ENCODE data around the gene SOX15. TPM values are rescaled to one million over a fixed set of nuclear protein-coding genes. Genes with fewer than 3 reads are reported as not detected.
A peak's percentile ranks its signal among the peaks of the same experiment; 100 is the strongest.

The SOX15 gene
- total RNA-seq, 1 donor from 2014 or later = 1.0 TPM

GRCh38 chr17:7631398-7632380 lies 41.8 kb upstream of the SOX15 start:
- H3K27me3 Mint-ChIP-seq = no peaks in the 10 kb centered on the region
- H3K4me1 Mint-ChIP-seq (ENCODE audit: low read depth) = peaks cover 16% of the 10 kb centered on the region
- no peaks in the 10 kb centered on the region for H3K9me3 Mint-ChIP-seq (ENCODE audit: low read depth)
- DNase-seq (ENCODE audit: low spot score, unreplicated experiment) = no peak
- H3K27ac Mint-ChIP-seq = peak overlapping the region; percentile 20
- no peak overlapping the region for H3K4me3 Mint-ChIP-seq (ENCODE audit: low read depth)
- TF ChIP-seq CTCF (IDR thresholded peaks at IDR 0.05; ENCODE audit: unreplicated experiment) = no peak
- no peaks in the 10 kb centered on the region for H3K36me3 Mint-ChIP-seq (ENCODE audit: insufficient read depth)

GRCh38 chr17:7629939-7630571 lies 40.2 kb upstream of the SOX15 start, which contains the start of gene SHBG:
Gene SHBG, plus strand, starts transcription at chr17:7630135. Its CDS starts 38 bp downstream, at chr17:7630173.
- no peak for DNase-seq (ENCODE audit: low spot score, unreplicated experiment)
- Mint-ChIP-seq H3K27ac (peak within 1 kb of the TSS; percentile 83), H3K36me3 (ENCODE audit: insufficient read depth) (peaks cover 3% of the 10 kb centered on the region), H3K27me3 (no peaks in the 10 kb centered on the region), H3K4me3 (ENCODE audit: low read depth) (no peak within 1 kb of the TSS), H3K4me1 (ENCODE audit: low read depth) (peaks cover 20% of the 10 kb centered on the region), H3K9me3 (ENCODE audit: low read depth) (no peaks in the 10 kb centered on the region)
- no peak for TF ChIP-seq CTCF (IDR thresholded peaks at IDR 0.05; ENCODE audit: unreplicated experiment)

GRCh38 chr17:7627250-7628121 lies 37.6 kb upstream of the SOX15 start, which contains the start of gene SAT2:
Gene SAT2, minus strand, starts transcription at chr17:7627821. Its CDS starts 186 bp downstream, at chr17:7627635.
- Mint-ChIP-seq H3K9me3 (ENCODE audit: low read depth) (no peaks in the 10 kb centered on the region), H3K27ac (peak within 1 kb of the TSS; percentile 99), H3K4me1 (ENCODE audit: low read depth) (peaks cover 20% of the 10 kb centered on the region)

GRCh38 chr17:7626956-7627249 lies 37.0 kb upstream of the SOX15 start:
- H3K36me3 Mint-ChIP-seq (ENCODE audit: insufficient read depth) = peaks cover 5% of the 10 kb centered on the region
- H3K27me3 Mint-ChIP-seq = no peaks in the 10 kb centered on the region
- H3K4me3 Mint-ChIP-seq (ENCODE audit: low read depth) = peak overlapping the region; percentile 93
- TF ChIP-seq CTCF (IDR thresholded peaks at IDR 0.05; ENCODE audit: unreplicated experiment) = no peak
- peaks cover 18% of the 10 kb centered on the region for H3K4me1 Mint-ChIP-seq (ENCODE audit: low read depth)
- DNase-seq (ENCODE audit: low spot score, unreplicated experiment) = no peak
- peak overlapping the region; percentile 99 for H3K27ac Mint-ChIP-seq
- no peaks in the 10 kb centered on the region for H3K9me3 Mint-ChIP-seq (ENCODE audit: low read depth)

More at GRCh38 chr17:7627250-7628121, 37.6 kb upstream of the SOX15 start, which contains the start of gene SAT2:
- peak within 1 kb of the TSS; percentile 93 for H3K4me3 Mint-ChIP-seq (ENCODE audit: low read depth)
- TF ChIP-seq CTCF (IDR thresholded peaks at IDR 0.05; ENCODE audit: unreplicated experiment) = no peak
- H3K36me3 Mint-ChIP-seq (ENCODE audit: insufficient read depth) = peaks cover 5% of the 10 kb centered on the region
- H3K27me3 Mint-ChIP-seq = no peaks in the 10 kb centered on the region
- DNase-seq (ENCODE audit: low spot score, unreplicated experiment) = peak; percentile 87
